Stimulated activated CD4-positive, alpha-beta T cell treated with anti-CD3 and anti-CD28 coated beads, Interleukin-4, amount 100 ng/mL, for 48 hours (primary cell): ENCODE results near the gene RUSC2.
"Not testable (repeated sequence)": the region's sequence is repeated elsewhere in the genome, so short reads cannot be mapped to it uniquely, and the experiment has no call there.

Experiments used
- DNase-seq, 2 donors: peaks; one replicate each; pipeline ENCODE4 v3.0.0-alpha.2; 2020; ENCODE audit warnings: low read depth in 2 of 2

RUSC2 gene

GRCh38 chr9:35495984-35496383 lies 6.1 kb downstream of the RUSC2 start:
- no peak for DNase-seq

- DNase-seq: not testable (repeated sequence)
Observed at GRCh38 chr9:35498245-35498644, 8.3 kb downstream of the RUSC2 start.

GRCh38 chr9:35499029-35499700 lies 9.3 kb downstream of the RUSC2 start:
- DNase-seq: no peak

GRCh38 chr9:35499701-35500030 lies 9.8 kb downstream of the RUSC2 start:
- no peak for DNase-seq

GRCh38 chr9:35500130-35500748 lies 10.3 kb downstream of the RUSC2 start:
- DNase-seq: no peak

GRCh38 chr9:35501946-35502345 lies 12.0 kb downstream of the RUSC2 start:
- DNase-seq: no peak

- DNase-seq: no peak
Observed at GRCh38 chr9:35506359-35506758, 16.4 kb downstream of the RUSC2 start.

GRCh38 chr9:35508069-35508468 lies 18.2 kb downstream of the RUSC2 start:
- DNase-seq: no peak

- DNase-seq: no peak
Observed at GRCh38 chr9:35510383-35510753, 20.5 kb downstream of the RUSC2 start.

- no peak for DNase-seq
Observed at GRCh38 chr9:35510754-35511428, 21.0 kb downstream of the RUSC2 start.

- DNase-seq: no peak
Observed at GRCh38 chr9:35511453-35511852, 21.5 kb downstream of the RUSC2 start.

GRCh38 chr9:35515766-35516165 lies 25.9 kb downstream of the RUSC2 start:
- no peak for DNase-seq

GRCh38 chr9:35516479-35516878 lies 26.6 kb downstream of the RUSC2 start:
- DNase-seq: no peak

- no peak for DNase-seq
Observed at GRCh38 chr9:35517131-35517530, 27.2 kb downstream of the RUSC2 start.

- DNase-seq: no peak
Observed at GRCh38 chr9:35517552-35518224, 27.8 kb downstream of the RUSC2 start.

GRCh38 chr9:35518225-35518821 lies 28.4 kb downstream of the RUSC2 start:
- DNase-seq: no peak

GRCh38 chr9:35518981-35519679 lies 29.2 kb downstream of the RUSC2 start:
- no peak for DNase-seq

GRCh38 chr9:35519692-35520363 lies 29.9 kb downstream of the RUSC2 start:
- no peak for DNase-seq

- DNase-seq: no peak
Observed at GRCh38 chr9:35520364-35520710, 30.4 kb downstream of the RUSC2 start.

GRCh38 chr9:35521708-35522107 lies 31.8 kb downstream of the RUSC2 start:
- DNase-seq: no peak

GRCh38 chr9:35522187-35522586 lies 32.3 kb downstream of the RUSC2 start:
- DNase-seq: no peak
